ENCODE measurements around the gene CTBP2.

CTBP2 gene

DNA sequence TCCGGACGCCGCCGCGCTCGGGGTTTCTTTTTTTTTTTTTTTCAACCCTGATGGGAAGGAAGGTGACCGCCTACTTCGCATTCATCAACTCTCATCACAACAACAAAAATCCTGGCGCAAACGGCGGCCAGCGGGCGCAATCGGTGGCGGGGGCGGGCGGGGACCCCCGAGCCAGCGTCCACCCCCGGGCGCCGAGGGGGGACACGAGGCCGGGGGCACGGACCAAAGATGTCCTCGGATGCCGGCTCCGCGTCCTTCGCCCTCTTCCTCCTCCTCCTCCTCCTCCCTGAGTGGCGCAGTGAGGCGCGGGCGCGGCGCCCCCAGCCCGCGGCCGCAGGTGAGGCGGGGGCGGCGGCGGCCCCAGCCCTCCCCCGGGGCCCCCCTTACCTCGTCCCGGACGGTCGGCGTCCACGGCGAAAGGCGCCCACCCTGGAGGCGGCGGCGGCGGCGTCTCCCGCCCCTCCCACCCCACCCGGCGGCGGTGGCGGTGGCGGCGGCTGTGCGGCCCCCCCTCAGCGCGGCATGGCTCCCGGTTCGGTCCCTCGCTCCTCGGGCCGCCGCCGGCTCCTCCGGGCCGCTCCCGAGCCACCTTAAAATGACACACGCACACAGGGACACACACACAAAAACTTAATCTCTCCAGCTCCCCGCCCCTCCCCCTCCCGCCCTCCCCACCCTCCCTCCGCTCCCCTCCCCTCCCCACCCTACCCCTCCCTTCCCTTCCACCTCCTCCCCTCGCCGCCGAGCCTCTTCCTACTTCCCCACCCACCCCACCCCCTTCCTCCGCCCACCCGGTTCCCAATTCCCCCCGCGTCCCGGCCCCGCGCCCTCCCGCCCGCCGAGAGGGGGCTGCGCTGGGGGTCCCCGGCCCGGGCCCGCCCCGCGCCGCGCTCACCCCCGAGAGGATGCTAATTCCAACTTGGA is at the start of gene CTBP2:
Gene CTBP2, minus strand, starts transcription at position 632 of the 924 bp plus-strand sequence.
- TF ChIP-seq, protein P1, sequence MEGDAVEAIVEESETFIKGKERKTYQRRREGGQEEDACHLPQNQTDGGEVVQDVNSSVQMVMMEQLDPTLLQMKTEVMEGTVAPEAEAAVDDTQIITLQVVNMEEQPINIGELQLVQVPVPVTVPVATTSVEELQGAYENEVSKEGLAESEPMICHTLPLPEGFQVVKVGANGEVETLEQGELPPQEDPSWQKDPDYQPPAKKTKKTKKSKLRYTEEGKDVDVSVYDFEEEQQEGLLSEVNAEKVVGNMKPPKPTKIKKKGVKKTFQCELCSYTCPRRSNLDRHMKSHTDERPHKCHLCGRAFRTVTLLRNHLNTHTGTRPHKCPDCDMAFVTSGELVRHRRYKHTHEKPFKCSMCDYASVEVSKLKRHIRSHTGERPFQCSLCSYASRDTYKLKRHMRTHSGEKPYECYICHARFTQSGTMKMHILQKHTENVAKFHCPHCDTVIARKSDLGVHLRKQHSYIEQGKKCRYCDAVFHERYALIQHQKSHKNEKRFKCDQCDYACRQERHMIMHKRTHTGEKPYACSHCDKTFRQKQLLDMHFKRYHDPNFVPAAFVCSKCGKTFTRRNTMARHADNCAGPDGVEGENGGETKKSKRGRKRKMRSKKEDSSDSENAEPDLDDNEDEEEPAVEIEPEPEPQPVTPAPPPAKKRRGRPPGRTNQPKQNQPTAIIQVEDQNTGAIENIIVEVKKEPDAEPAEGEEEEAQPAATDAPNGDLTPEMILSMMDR (IDR thresholded peaks at IDR 0.05; ENCODE audit: extremely low read depth, missing control alignments) = no peak
- DNase-seq (ENCODE audit: low spot score) = peak; percentile 65

- TF ChIP-seq, protein P1 (IDR thresholded peaks at IDR 0.05; ENCODE audit: extremely low read depth, missing control alignments) = no peak
- DNase-seq (ENCODE audit: low spot score) = no peak
Observed at GRCh38 chr10:125209591-125210355, 49.4 kb upstream of the CTBP2 start.

- no peak for DNase-seq (ENCODE audit: low spot score)
- TF ChIP-seq, protein P1 (IDR thresholded peaks at IDR 0.05; ENCODE audit: extremely low read depth, missing control alignments) = no peak
Observed at GRCh38 chr10:125208854-125209565, 48.6 kb upstream of the CTBP2 start.

DNA sequence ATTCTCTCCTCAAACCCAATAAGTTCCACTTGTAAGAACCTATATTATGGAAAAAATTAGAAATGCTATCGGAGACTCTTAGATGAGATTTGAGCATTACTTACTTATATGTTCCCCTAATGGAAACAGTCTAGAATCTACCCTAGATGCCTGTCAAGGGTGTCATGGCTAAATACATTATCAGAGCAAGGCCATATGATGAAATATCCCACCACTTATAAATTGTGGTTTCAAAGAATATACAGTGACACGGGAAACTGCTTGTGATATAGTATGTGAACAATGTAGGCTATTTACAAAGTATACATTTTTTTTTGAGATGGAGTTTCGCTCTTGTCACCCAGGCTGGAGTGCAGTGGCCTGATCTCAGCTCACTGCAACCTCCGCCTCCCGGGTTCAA is 46.3 kb upstream of the CTBP2 start:
- TF ChIP-seq, protein P1 (IDR thresholded peaks at IDR 0.05; ENCODE audit: extremely low read depth, missing control alignments) = no peak
- DNase-seq (ENCODE audit: low spot score) = no peak

DNA sequence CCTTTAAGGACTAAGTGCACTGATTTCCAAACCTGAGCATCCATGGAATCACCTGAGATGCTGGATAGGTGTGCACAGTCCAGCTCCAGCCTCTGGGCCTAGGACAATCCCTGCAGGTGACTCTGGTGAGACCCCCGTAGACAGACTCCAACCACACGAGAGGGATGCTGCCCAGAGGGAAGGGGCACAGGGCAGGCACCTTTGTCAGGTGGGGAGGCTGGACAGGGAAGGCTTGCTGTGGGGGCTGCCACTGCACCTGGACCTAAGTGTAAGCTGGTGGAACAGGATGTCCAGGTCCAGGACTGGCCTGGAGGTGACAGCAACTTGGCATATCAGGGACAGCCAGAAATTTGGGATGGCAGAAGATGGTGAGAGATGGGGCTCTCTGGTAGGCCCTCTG is 45.1 kb upstream of the CTBP2 start:
- TF ChIP-seq, protein P1 (IDR thresholded peaks at IDR 0.05; ENCODE audit: extremely low read depth, missing control alignments) = no peak
- no peak for DNase-seq (ENCODE audit: low spot score)

DNA sequence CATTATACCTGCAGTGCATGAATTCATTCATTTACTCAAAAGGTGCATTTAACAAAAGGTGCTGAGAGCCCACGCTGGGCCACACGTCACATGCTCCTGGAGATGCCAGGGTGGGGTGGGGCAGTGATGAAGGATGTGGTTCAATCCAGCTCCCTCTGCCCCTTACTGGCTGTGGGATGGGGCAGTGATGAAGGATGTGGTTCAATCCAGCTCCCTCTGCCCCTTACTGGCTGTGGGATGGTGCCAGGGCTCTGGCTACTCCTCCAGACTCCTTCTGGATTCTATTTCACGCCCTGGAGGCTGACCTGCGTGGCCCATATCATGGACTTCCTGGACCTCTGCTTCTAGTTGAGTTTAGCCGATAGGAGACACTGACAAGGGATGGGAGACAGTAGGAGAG is 44.0 kb upstream of the CTBP2 start:
- no peak for DNase-seq (ENCODE audit: low spot score)
- TF ChIP-seq, protein P1 (IDR thresholded peaks at IDR 0.05; ENCODE audit: extremely low read depth, missing control alignments) = no peak

Measured in GM20000 (cell line).